ENCODE data around the gene MEX3D.

MEX3D gene

GRCh38 chr19:1592755-1593500 lies 24.8 kb upstream of the MEX3D start, which contains the start of gene MBD3:
Gene MBD3, minus strand, starts transcription at chr19:1592865. Its CDS starts 234 bp downstream, at chr19:1592631.
- peak; percentile 91 for DNase-seq

- DNase-seq, result peak; percentile 91
Observed at GRCh38 chr19:1592024-1592754, 24.1 kb upstream of the MEX3D start.

- DNase-seq, result no peak
Observed at GRCh38 chr19:1591421-1592023, 23.4 kb upstream of the MEX3D start.

GRCh38 chr19:1590641-1591397 lies 22.7 kb upstream of the MEX3D start:
- no peak for DNase-seq

- no peak for DNase-seq
Observed at GRCh38 chr19:1587872-1588271, 19.7 kb upstream of the MEX3D start.

GRCh38 chr19:1585243-1585580 lies 17.1 kb upstream of the MEX3D start:
- no peak for DNase-seq

- no peak for DNase-seq
Observed at GRCh38 chr19:1584500-1585242, 16.5 kb upstream of the MEX3D start.

GRCh38 chr19:1582201-1582600 lies 14.1 kb upstream of the MEX3D start:
- no peak for DNase-seq

- no peak for DNase-seq
Observed at GRCh38 chr19:1580957-1581356, 12.8 kb upstream of the MEX3D start.

GRCh38 chr19:1580382-1580781 lies 12.3 kb upstream of the MEX3D start:
- no peak for DNase-seq

- DNase-seq, result no peak
Observed at GRCh38 chr19:1579222-1579621, 11.1 kb upstream of the MEX3D start.

GRCh38 chr19:1577929-1578618 lies 9.9 kb upstream of the MEX3D start:
- DNase-seq, result no peak

- no peak for DNase-seq
Observed at GRCh38 chr19:1577090-1577928, 9.2 kb upstream of the MEX3D start.

GRCh38 chr19:1576242-1577089 lies 8.3 kb upstream of the MEX3D start:
- DNase-seq, result no peak

GRCh38 chr19:1575323-1576241 lies 7.5 kb upstream of the MEX3D start:
- DNase-seq, result no peak

GRCh38 chr19:1574354-1575136 lies 6.4 kb upstream of the MEX3D start:
- no peak for DNase-seq

- no peak for DNase-seq
Observed at GRCh38 chr19:1572795-1573194, 4.7 kb upstream of the MEX3D start.

GRCh38 chr19:1571358-1571757 lies 3.2 kb upstream of the MEX3D start:
- DNase-seq, result no peak
